CD4-positive, alpha-beta T cell treated with Interleukin-6 at 100 ng/mL for 8 hours (primary cell): ENCODE measurements around the gene NOM1.

Source experiments
- DNase-seq: peaks from one replicate; pipeline ENCODE4 v3.0.0-alpha.2; 2020; ENCODE audit warnings: mixed read lengths, low spot score

NOM1 gene

GRCh38 chr7:156984174-156984891 is 34.8 kb downstream of the NOM1 start:
- no peak for DNase-seq

GRCh38 chr7:156985101-156985992 is 35.8 kb downstream of the NOM1 start:
- no peak for DNase-seq

GRCh38 chr7:156986378-156986777 is 36.9 kb downstream of the NOM1 start:
- DNase-seq: no peak

- no peak for DNase-seq
These were observed 39.1 kb downstream of the NOM1 start for GRCh38 chr7:156988343-156989185.

GRCh38 chr7:156989766-156990535 is 40.4 kb downstream of the NOM1 start:
- no peak for DNase-seq

- DNase-seq: no peak
These were observed 43.8 kb downstream of the NOM1 start for GRCh38 chr7:156993021-156993924.

- no peak for DNase-seq
These were observed 44.4 kb downstream of the NOM1 start for GRCh38 chr7:156993925-156994235.

- DNase-seq: no peak
These were observed 44.9 kb downstream of the NOM1 start for GRCh38 chr7:156994417-156994816.

- no peak for DNase-seq
These were observed 49.8 kb downstream of the NOM1 start for GRCh38 chr7:156998988-156999957.

- DNase-seq: no peak
These were observed 50.6 kb downstream of the NOM1 start for GRCh38 chr7:156999958-157000726.

- DNase-seq: no peak
These were observed 51.5 kb downstream of the NOM1 start for GRCh38 chr7:157000741-157001653.

GRCh38 chr7:157001920-157002818 is 52.7 kb downstream of the NOM1 start:
- DNase-seq: no peak

- no peak for DNase-seq
These were observed 53.4 kb downstream of the NOM1 start for GRCh38 chr7:157002819-157003421.

GRCh38 chr7:157003445-157003755 is 53.9 kb downstream of the NOM1 start:
- DNase-seq: no peak

GRCh38 chr7:157003756-157004520 is 54.4 kb downstream of the NOM1 start:
- no peak for DNase-seq
